GM12892 (cell line): Measurements from ENCODE around the gene UEVLD.
A peak's percentile ranks its signal among the peaks of the same experiment; 100 is the strongest.

ENCODE experiments used
- DNase-seq: peaks from one replicate; pipeline ENCODE4 v3.0.0; 2011; ENCODE audit not compliant: insufficient read length
- FAIRE-seq: peaks from 2 replicates; lab custom pipeline; 2011; peaks lifted over from hg19 to GRCh38; lab: Jason Lieb, UNC
- POLR2A ChIP-seq: IDR thresholded peaks from 2 replicates; pipeline ENCODE4 v1.6.1; 2011; ENCODE audit warnings: low read depth, low read length, control low read depth
- POLR2AphosphoS5 ChIP-seq: IDR thresholded peaks from 2 replicates; pipeline ENCODE4 v1.6.1; 2011; ENCODE audit warnings: low read depth, low read length, control low read depth
- TAF1 ChIP-seq: IDR thresholded peaks from 2 replicates; pipeline ENCODE4 v1.6.1; 2011; ENCODE audit warnings: low read depth, mild to moderate bottlenecking, control low read depth, low read length, borderline replicate concordance

UEVLD gene

GRCh38 chr11:18491924-18492323 lies 96.6 kb downstream of the UEVLD start:
- DNase-seq (no peak), FAIRE-seq (no peak)
- TF ChIP-seq POLR2A, result no peak
- TF ChIP-seq TAF1, result no peak
- no peak for TF ChIP-seq POLR2AphosphoS5

GRCh38 chr11:18490736-18491485 lies 97.6 kb downstream of the UEVLD start:
- TF ChIP-seq TAF1 (no peak), POLR2A (no peak), POLR2AphosphoS5 (no peak)
- DNase-seq (no peak), FAIRE-seq (no peak)

GRCh38 chr11:18490319-18490718 lies 98.2 kb downstream of the UEVLD start:
- no peak for FAIRE-seq
- no peak for TF ChIP-seq TAF1
- no peak for TF ChIP-seq POLR2A
- TF ChIP-seq POLR2AphosphoS5, result no peak
- DNase-seq, result no peak

- no peak for DNase-seq
- FAIRE-seq, result peak; percentile 67
- no peak for TF ChIP-seq POLR2A
- TF ChIP-seq POLR2AphosphoS5, result no peak
- TF ChIP-seq TAF1, result no peak
These were observed 102.5 kb downstream of the UEVLD start for GRCh38 chr11:18485913-18486528.
